Right lung (tissue), 10 donors: Measurements from ENCODE around the gene AKR1C2. TPM values are rescaled to one million over a fixed set of nuclear protein-coding genes. Genes with fewer than 3 reads are reported as not detected.
"Not testable (repeated sequence)": the region's sequence is repeated elsewhere in the genome, so short reads cannot be mapped to it uniquely, and the experiment has no call there.

Experiments
- DNase-seq, 2 donors: peaks; one replicate each; pipeline ENCODE4 v3.0.0-alpha.2; 2013
- long read RNA-seq, 8 donors: transcript quantifications; one replicate each; lab custom pipeline, GENCODE V29; 2026
- polyA plus RNA-seq, 5 donors: library from polyadenylated mRNA; unstranded; fragments of 120-200 nt; gene quantifications; one replicate each; pipeline versions ENCODE4 v1.2.1 to v1.2.3, GENCODE V29; 2013; ENCODE audit warnings: inconsistent platforms in 1 of 5, low replicate concordance in 1 of 5; ENCODE audit not compliant: insufficient read length in 5 of 5, insufficient read depth in 1 of 5

AKR1C2 gene
- polyA plus RNA-seq = 1 to 10 TPM; 3.3 to 9.5 (median 6.8) TPM
- long read RNA-seq, donor 1, transcript AKR1C2-201 (9 exons, 3,756 nt) = major isoform, 9 of 9 reads
- long read RNA-seq, donor 1, partial matches to known transcripts = 0 of 9 reads
- long read RNA-seq, donor 1, other reads (novel, unspliced or antisense) = 0 of 9 reads
- long read RNA-seq, donor 2, partial matches to known transcripts = 0 of 1 reads
- long read RNA-seq, donor 2, other reads (novel, unspliced or antisense) = 0 of 1 reads
- long read RNA-seq, donor 3, partial matches to known transcripts = 0 of 1 reads
- long read RNA-seq, donor 3, other reads (novel, unspliced or antisense) = 0 of 1 reads
- long read RNA-seq, donor 4 = 0 reads
- long read RNA-seq, donor 5, partial matches to known transcripts = 0 of 3 reads
- long read RNA-seq, donor 5, other reads (novel, unspliced or antisense) = 0 of 3 reads
- long read RNA-seq, donor 6, transcript AKR1C2-201 (9 exons, 3,756 nt) = major isoform, 5 of 5 reads
- long read RNA-seq, donor 6, partial matches to known transcripts = 0 of 5 reads
- long read RNA-seq, donor 6, other reads (novel, unspliced or antisense) = 0 of 5 reads
- long read RNA-seq, donor 7 = 0 reads
- long read RNA-seq, donor 8, transcript AKR1C2-201 (9 exons, 3,756 nt) = major isoform, 5 of 5 reads
- long read RNA-seq, donor 8, partial matches to known transcripts = 0 of 5 reads
- long read RNA-seq, donor 8, other reads (novel, unspliced or antisense) = 0 of 5 reads

- DNase-seq = not testable (repeated sequence)
Measured at GRCh38 chr10:5003127-5004029, at the start of gene AKR1C2. Gene AKR1C2, minus strand, starts transcription at chr10:5003857. Its CDS starts 22 bp downstream, at chr10:5003835.

- not testable (repeated sequence) for DNase-seq
Measured at GRCh38 chr10:5052951-5053500, 49.4 kb upstream of the AKR1C2 start.

- no peak for DNase-seq
Measured at GRCh38 chr10:5047912-5048628, 44.4 kb upstream of the AKR1C2 start.

- not testable (repeated sequence) for DNase-seq
Measured at GRCh38 chr10:5047055-5047454, 43.4 kb upstream of the AKR1C2 start.

GRCh38 chr10:5046410-5046809 lies 42.8 kb upstream of the AKR1C2 start:
- peak; percentile 23 to 43 for DNase-seq

- DNase-seq = no peak
Measured at GRCh38 chr10:5045095-5045494, 41.4 kb upstream of the AKR1C2 start.

- DNase-seq = peak; percentile 29 to 42
Measured at GRCh38 chr10:5043716-5044115, 40.1 kb upstream of the AKR1C2 start.

GRCh38 chr10:5042922-5043321 lies 39.3 kb upstream of the AKR1C2 start:
- no peak for DNase-seq

- no peak for DNase-seq
Measured at GRCh38 chr10:5041471-5042023, 37.9 kb upstream of the AKR1C2 start.

- no peak for DNase-seq
Measured at GRCh38 chr10:5040781-5041470, 37.3 kb upstream of the AKR1C2 start.

- DNase-seq = no peak
Measured at GRCh38 chr10:5040010-5040673, 36.5 kb upstream of the AKR1C2 start.

- no peak for DNase-seq
Measured at GRCh38 chr10:5038733-5039132, 35.1 kb upstream of the AKR1C2 start.

GRCh38 chr10:5038101-5038500 lies 34.4 kb upstream of the AKR1C2 start:
- DNase-seq = no peak

- DNase-seq = no peak
Measured at GRCh38 chr10:5036511-5036910, 32.9 kb upstream of the AKR1C2 start.

- no peak for DNase-seq
Measured at GRCh38 chr10:5035356-5035755, 31.7 kb upstream of the AKR1C2 start.

GRCh38 chr10:5034588-5034987 lies 30.9 kb upstream of the AKR1C2 start:
- DNase-seq = no peak

GRCh38 chr10:5033061-5033778 lies 29.6 kb upstream of the AKR1C2 start:
- DNase-seq = no peak

- not testable (repeated sequence) for DNase-seq
Measured at GRCh38 chr10:5032444-5032843, 28.8 kb upstream of the AKR1C2 start.

GRCh38 chr10:5031588-5031987 lies 27.9 kb upstream of the AKR1C2 start:
- DNase-seq = not testable (repeated sequence)
